ENCODE data around the gene ANKRD36C.
A peak's percentile ranks its signal among the peaks of the same experiment; 100 is the strongest.
"Not testable (repeated sequence)": the region's sequence is repeated elsewhere in the genome, so short reads cannot be mapped to it uniquely, and the experiment has no call there.

ANKRD36C gene

DNA sequence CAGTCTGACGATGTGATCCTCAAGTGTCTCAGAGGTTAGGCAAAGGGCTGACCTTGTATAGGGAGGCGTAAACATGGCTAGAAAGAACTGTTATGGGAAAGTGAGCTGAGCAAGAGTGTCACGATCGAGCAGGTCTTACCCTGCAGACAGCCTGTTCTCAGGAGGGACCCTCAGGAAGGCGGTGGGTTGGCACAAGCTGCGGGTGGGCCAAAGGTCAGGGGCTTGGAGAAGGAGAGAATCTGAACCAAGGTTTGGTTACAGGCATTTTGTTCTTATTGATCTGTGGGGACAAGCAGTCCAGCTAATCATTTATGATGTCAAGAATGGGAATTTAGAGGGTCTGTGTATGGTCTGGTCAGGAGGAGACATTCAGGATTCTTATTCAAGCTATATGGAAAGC, 16.4 kb upstream of the ANKRD36C start:
- DNase-seq (ENCODE audit: low read depth, low spot score): not testable (repeated sequence)

- DNase-seq (ENCODE audit: low read depth, low spot score): not testable (repeated sequence)
These were observed 14.6 kb upstream of the ANKRD36C start for GRCh38 chr2:96006248-96006647.

DNA sequence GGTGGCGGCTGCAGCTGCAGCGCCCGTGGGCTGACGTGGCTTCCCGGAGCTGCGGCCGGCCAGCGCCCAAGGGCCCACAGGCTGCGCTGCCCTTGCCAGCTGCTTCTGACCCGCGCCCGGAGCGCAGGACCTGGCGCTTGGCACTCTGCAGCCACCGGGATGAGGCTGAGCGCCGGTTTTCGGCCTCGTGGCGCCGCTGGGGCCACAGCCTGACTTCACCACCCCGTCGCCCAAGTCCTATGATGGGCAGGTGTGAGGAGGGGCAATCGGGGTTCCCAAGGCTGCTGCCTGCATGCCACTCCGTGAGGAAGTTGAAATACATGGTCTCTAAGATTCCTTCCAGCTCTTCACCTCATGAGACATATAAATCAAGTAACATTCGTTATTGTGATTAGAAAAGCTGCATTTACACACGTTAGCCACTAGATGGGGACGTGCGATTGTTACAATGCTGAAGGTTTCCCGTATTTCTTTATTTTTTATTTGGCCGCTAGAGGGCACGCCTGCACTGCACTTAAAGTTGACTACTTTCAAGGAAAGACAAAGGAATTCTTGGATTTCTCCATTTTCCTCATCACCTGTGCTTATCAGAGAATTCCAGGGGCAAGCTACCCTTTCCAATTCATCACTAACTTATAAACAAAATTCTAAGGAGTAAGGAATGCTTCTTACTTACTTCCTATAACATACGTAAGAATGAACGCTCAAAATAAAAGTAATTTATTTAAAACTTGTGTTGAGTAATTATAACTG, 1.1 kb upstream of the ANKRD36C start:
- not testable (repeated sequence) for DNase-seq (ENCODE audit: low read depth, low spot score)

- DNase-seq (ENCODE audit: low read depth, low spot score): not testable (repeated sequence)
These were observed 478 bp upstream of the ANKRD36C start for GRCh38 chr2:95992102-95992501.

DNA sequence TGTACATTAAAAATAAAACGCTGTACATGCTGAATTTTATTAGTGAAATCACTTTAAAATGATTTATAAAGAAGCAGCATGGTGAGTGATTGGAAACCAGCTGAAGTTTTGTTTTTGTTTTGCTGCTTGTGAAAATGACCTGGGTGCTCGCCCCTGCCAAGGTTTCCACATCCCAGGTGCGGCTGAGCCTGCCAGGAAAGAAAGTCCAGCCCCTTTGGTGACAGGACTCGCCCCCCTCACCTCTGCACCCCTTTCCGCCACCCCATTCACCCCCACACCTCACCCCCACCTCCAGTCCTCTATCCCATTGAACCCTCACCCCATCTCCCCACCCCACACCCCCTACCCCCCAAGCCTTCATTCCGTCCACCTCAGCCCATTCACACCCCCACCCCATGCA, 740 bp downstream of the ANKRD36C start:
- not testable (repeated sequence) for DNase-seq (ENCODE audit: low read depth, low spot score)

- DNase-seq (ENCODE audit: low read depth, low spot score): not testable (repeated sequence)
These were observed 40.0 kb downstream of the ANKRD36C start for GRCh38 chr2:95951662-95952061.

GRCh38 chr2:95948039-95948438, 43.6 kb downstream of the ANKRD36C start:
- not testable (repeated sequence) for DNase-seq (ENCODE audit: low read depth, low spot score)

GRCh38 chr2:95939947-95940346, 51.7 kb downstream of the ANKRD36C start:
- not testable (repeated sequence) for DNase-seq (ENCODE audit: low read depth, low spot score)

DNA sequence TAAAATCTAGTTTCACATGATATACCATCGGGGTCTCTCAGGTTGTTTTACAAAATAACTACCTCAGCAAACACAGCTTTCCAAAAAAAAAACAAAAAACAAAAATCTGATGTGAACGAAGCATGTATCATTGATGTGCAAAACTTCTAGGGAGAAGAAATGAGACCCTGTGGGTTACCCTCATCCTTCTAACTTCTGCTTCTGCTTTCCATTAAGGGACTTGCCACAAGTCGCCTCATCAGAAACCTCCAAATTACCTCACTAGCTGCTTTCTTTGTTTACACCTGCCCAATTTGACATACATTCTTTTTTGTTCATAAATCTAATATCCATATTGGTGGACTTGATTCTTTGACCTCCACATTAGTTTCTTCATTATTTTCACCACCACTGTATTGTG, 60.9 kb downstream of the ANKRD36C start:
- not testable (repeated sequence) for DNase-seq (ENCODE audit: low read depth, low spot score)

- not testable (repeated sequence) for DNase-seq (ENCODE audit: low read depth, low spot score)
These were observed 74.6 kb downstream of the ANKRD36C start for GRCh38 chr2:95917007-95917406.

DNA sequence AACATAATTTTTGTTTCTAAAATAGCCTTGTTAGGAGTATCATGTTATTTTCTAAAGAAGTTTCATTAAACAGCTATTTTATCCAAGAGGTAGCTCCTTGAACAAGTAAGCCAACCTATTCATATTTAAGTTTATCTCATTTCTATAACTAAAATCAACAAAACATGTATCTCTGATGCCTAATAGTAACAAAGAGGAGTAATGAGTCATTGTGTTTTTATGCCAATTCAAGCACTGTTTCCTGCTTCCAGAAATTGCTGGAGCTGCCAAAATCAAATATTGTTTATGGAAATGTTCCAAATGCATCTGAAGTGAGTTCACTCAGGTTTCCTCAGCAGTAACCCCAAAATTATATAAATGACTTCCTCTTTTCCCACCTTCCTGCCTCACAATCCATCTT, 76.5 kb downstream of the ANKRD36C start:
- DNase-seq (ENCODE audit: low read depth, low spot score): not testable (repeated sequence)

- DNase-seq (ENCODE audit: low read depth, low spot score): peak; percentile 45
These were observed 80.2 kb downstream of the ANKRD36C start for GRCh38 chr2:95911431-95911830.

DNA sequence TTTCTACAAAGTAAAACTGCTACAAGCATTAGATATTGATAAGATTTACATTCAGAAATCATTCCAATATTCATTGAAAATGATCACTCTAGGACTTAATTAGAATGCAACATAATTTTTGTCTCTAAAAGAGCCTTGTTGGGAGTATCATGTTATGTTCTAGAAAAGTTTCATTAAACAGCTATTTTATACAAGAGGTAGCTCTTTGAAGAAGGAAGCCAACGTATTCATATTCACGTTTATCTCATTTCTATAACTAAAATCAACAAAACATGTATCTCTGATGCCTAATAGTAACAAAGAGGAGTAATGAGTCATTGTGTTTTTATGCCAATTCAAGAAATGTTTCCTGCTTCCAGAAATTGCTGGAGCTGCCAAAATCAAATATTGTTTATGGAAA, 97.2 kb downstream of the ANKRD36C start:
- DNase-seq (ENCODE audit: low read depth, low spot score): not testable (repeated sequence)

DNA sequence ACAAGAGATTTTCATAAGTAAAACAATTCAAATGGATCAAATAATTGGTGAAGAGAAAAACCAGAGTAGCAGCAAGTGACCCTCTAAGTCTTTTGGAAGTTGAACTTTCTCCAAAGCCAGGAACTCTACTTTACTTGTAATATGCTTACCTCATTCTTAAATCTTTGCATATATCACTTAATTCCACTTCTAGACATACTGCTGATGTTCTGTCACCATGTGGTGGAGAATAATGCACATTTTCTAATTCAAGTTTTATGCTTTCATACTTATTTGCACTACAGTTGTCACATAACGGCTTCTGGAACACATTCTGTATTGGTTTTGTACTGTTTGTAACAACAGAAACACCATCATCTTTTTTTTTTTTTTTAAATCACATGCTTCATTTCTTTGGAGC, 123.7 kb downstream of the ANKRD36C start:
- not testable (repeated sequence) for DNase-seq (ENCODE audit: low read depth, low spot score)

DNA sequence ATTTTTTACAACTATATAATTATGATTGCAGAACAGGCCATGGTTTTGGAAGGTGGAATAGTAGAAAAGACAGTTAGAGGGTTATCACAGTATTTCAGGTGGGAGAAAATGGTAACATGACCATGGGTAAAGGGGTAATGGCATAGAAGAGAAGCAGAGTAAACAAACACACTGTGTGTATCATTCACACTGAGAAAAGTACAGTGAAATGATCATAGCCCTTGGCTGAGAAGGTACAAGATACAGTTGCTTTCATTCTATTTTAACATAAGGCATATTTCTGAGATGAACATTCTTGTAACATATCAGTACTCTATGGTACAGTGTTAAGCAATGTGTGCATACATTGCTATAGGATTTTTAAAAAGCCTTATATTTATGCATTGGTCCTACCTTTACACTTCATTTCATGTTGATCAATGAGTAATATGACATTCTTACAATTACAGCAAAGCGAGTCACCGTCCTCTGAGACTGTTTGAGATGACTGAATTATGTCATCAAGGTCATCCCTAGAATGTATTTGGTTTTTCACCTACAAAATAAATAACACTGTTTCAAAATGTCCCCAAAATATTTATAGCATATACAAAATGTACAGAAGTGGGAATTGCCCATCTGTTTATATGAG, 124.5 kb downstream of the ANKRD36C start:
- not testable (repeated sequence) for DNase-seq (ENCODE audit: low read depth, low spot score)

GRCh38 chr2:95862121-95862520, 129.5 kb downstream of the ANKRD36C start:
- DNase-seq (ENCODE audit: low read depth, low spot score): not testable (repeated sequence)

DNA sequence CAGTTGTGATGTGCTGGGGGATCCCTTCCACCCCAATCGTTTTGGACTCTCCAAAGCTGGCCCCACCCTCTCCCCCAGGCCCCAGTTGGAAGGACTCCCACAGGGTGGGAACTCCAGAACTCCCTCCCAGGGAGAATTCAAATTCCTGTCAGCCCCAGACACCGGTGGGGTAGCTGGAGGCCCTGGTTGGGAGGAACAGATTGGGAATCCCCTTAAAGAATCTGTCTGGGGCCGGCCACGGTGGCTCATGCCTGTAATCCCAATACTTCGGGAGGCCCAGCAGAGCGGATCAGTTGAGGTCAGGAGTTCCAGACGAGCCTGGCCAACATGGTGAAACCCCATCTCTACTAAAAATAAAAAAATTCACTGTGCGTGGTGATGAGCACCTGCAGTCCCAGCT, 155.5 kb downstream of the ANKRD36C start:
- DNase-seq (ENCODE audit: low read depth, low spot score): no peak

DNA sequence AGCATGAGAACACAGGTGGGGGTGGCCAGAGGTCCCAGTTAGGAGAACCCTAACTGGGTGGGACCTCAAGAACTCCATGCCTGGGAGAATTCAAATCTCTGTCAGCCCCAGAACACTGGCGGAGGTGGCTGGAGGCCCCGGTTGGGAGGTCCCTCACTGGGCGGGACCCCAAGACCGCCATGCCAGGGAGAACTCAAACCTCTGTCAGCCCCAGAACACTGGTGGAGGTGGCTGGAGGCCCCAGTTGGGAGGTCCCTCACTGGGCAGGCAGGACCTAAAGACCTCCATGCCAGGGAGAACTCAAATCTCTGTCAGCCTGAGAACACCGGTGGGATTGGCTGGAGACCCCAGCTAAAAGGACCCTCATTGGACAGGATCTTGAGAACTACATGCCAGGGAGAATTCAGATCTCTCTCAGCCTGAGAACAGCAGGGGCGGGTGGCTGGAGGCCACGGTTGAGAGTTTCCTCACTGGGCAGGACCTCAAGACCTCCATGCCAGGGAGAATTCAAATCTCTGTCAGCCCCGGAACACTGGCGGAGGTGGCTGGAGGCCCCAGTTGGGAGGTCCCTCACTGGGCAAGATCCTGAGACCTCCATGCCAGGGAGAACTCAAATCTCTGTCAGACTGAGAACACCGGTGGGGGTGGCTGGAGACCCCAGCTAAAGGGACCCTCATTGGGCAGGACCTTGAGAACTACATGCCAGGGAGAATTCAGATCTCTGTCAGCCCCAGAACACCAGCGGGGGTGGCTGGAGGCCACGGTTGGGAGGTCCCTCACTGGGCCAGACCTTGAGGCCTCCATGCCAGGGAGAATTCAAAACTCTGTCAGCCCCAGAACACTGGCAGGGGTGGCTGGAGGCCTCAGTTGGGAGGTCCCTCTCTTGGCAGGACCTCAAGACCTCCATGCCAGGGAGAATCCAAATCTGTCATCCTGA, 157.3 kb downstream of the ANKRD36C start:
- not testable (repeated sequence) for DNase-seq (ENCODE audit: low read depth, low spot score)

DNA sequence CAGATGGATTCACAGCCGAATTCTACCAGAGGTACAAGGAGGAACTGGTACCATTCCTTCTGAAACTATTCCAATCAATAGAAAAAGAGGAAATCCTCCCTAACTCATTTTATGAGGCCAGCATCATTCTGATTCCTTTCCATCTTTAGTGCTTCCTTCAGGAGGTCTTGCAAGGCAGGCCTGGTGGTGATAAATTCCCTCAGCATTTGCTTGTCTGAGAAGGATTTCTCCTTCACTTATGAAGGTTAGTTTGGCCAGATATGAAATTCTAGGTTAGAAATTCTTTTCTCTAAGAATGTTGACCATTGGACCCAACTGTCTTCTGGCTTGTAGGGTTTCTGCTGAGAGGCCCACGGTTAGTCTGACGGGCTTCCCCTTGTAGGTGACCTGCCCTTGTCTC, 167.4 kb downstream of the ANKRD36C start:
- not testable (repeated sequence) for DNase-seq (ENCODE audit: low read depth, low spot score)

- DNase-seq (ENCODE audit: low read depth, low spot score): not testable (repeated sequence)
These were observed 174.1 kb downstream of the ANKRD36C start for GRCh38 chr2:95817521-95817920.

GRCh38 chr2:95813311-95813710, 178.3 kb downstream of the ANKRD36C start:
- not testable (repeated sequence) for DNase-seq (ENCODE audit: low read depth, low spot score)

DNA sequence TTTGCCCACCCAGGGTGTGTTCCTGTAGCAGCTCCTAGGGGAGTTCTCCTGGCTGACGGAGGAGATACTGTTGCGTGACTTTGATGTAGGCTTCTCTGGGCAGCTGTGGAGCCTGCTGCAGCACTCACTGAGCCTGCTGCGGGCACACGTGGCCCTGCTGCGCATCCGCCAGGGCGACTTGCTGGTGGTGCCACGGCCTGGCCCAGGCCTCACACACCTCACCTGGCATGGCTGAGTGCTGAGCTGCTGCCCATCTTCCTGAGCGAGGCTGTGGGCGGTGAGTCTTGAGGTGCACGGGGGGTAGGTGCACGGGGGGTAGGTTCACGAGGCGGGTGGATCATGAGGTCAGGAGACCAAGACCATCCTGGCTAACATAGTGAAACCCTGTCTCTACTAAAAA, 191.7 kb downstream of the ANKRD36C start:
- no peak for DNase-seq (ENCODE audit: low read depth, low spot score)
